Esophagus muscularis mucosa (tissue), 4 donors: ENCODE results near the gene TSFM. TPM values are rescaled to one million over a fixed set of nuclear protein-coding genes. Genes with fewer than 3 reads are reported as not detected.

Experiments used
- DNase-seq: peaks from one replicate; pipeline ENCODE4 v3.0.0-alpha.2; 2017; ENCODE audit errors: extremely low spot score
- H3K27ac ChIP-seq, 4 donors: fragments of 200-600 bp; sonication (generic); replicated peaks in 1 of 4; 1 replicate in 3 of 4; 2 replicates in 1 of 4; pipeline ENCODE4 v1.5.1; 2016 to 2019; ENCODE audit warnings: mild to moderate bottlenecking in 1 of 4
- H3K27me3 ChIP-seq, 4 donors: fragments of 200-600 bp; sonication (generic); one replicate each; pipeline versions ENCODE4 v1.5.1 to v1.6.0; 2016 to 2019
- H3K36me3 ChIP-seq, 4 donors: fragments of 200-600 bp; sonication (generic); one replicate each; pipeline ENCODE4 v1.5.1; 2016 to 2019
- H3K4me1 ChIP-seq, 4 donors: fragments of 200-600 bp; sonication (generic); one replicate each; pipeline ENCODE4 v1.5.1; 2016 to 2019
- H3K4me3 ChIP-seq, 4 donors: fragments of 200-600 bp; sonication (generic); 1 replicate in 2 of 4; 2 replicates in 2 of 4; pipeline ENCODE4 v1.5.1; 2016 to 2019; ENCODE audit warnings: mild to moderate bottlenecking in 4 of 4, moderate library complexity in 1 of 4
- H3K9me3 ChIP-seq, 4 donors: fragments of 200-600 bp; sonication (generic); 1 replicate in 3 of 4; 2 replicates in 1 of 4; pipeline ENCODE4 v1.5.1; 2016 to 2019
- CTCF ChIP-seq, 3 experiments: fragments of 200-600 bp in 2 of 3; fragments of 450-650 bp in 1 of 3; sonication (generic) in 2 of 3; IDR thresholded peaks; one replicate each; pipeline ENCODE4 v1.5.1; 2017 to 2019; ENCODE audit warnings: antibody characterized with exemption in 3 of 3, mild to moderate bottlenecking in 2 of 3, moderate library complexity in 1 of 3
- EP300 ChIP-seq: sonication (generic); formaldehyde crosslinking; IDR thresholded peaks from one replicate; pipeline ENCODE4 v1.6.1; 2017; ENCODE audit warnings: antibody characterized with exemption
- POLR2A ChIP-seq: fragments of 450-650 bp; IDR thresholded peaks from one replicate; pipeline ENCODE4 v1.6.1; 2017; ENCODE audit warnings: antibody characterized with exemption, moderate library complexity, mild to moderate bottlenecking, low read depth
- POLR2AphosphoS5 ChIP-seq, 2 donors: sonication (generic); formaldehyde crosslinking; IDR thresholded peaks; one replicate each; pipeline ENCODE4 v1.6.1; 2017; ENCODE audit warnings: antibody characterized with exemption in 2 of 2
- WGBS: methylation state at CpG from one replicate; pipeline ENCODE4 v1.1.5; 2018; 5-methylcytosine and 5-hydroxymethylcytosine counted together
- intact Hi-C: fragments of 100-400 bp; cut with DNase I; formaldehyde crosslinking; loops from one replicate; pipeline ENCODE4 v1.15.1; 2023
- total RNA-seq, 4 donors: library from RNA; depleted of rRNA; stranded (reverse); fragments of >200 nt; gene quantifications; one replicate each; pipeline versions ENCODE4 v1.1.0 to v1.2.1, GENCODE V29; 2016

The TSFM gene
- total RNA-seq, 4 donors from 2014 or later, result 17.6 to 38.4 (median 29.2) TPM

DNA sequence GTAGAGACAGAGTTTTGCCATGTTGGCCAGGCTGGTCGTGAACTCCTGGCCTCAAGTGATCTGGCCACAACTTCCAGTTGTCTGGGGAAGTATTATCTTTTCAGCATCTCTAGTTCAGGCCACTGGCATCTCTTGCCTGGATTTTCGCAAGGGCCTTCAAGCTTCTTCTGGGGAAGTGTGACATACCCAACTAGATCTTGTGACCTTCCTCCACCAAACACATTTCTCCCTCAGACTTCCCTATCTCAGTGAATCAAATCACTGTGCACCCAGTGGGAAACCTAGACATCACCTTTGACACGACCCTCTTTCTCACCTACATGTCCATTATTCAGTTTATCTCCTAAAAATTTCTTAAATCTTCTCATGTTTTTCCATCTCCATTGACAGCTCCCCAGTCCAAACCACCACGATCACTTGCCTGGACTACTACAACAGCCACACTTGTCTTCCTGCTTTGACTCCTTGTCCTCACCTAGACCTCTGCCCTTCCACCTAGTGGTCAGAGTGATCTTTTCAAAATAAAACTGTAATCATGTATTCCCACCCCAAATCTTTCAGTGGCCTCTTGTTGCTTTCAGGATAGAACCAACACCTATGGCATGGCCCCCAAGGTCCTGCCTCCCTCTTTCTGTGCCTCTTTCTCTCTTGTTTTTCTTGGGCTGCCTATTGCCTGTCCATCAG lies 6.9 kb upstream of the TSFM start:
- H3K4me1 ChIP-seq, result peaks cover 13 to 27% (median 21%) of the 10 kb centered on the region in 4 donors
- intact Hi-C loops, result no loop called here

DNA sequence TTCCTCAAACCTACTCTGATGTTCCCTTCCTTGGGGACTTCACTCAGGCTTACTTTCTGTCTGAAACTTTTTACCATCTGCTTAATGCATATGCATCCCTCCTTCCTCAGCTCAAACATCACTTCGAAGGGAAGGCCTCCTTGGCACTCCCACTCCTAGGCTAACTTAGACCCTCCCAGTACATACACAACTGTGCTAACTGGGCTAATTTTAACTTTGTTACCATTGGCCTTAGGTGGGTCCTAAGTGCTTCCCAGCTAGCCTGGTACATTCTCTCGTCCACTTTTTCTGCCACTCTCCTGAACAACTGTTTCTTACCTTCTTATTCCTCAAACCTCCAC lies 6.4 kb upstream of the TSFM start:
- no peak for TF ChIP-seq CTCF (IDR thresholded peaks at IDR 0.05)
- TF ChIP-seq POLR2AphosphoS5 (IDR thresholded peaks at IDR 0.05), result no peak
- no peak for TF ChIP-seq EP300
- no peak for TF ChIP-seq POLR2A
- H3K27me3 ChIP-seq, result no peaks in the 10 kb centered on the region
- H3K4me3 ChIP-seq, result no peak overlapping the region
- intact Hi-C loops, result no loop called here
- no peaks in the 10 kb centered on the region for H3K9me3 ChIP-seq
- no peak for DNase-seq
- 86% methylated on average over 2 of the region's 2 CpGs for WGBS
- peaks cover 10 to 22% (median 16%) of the 10 kb centered on the region in 4 donors for H3K4me1 ChIP-seq
- H3K36me3 ChIP-seq, result peaks cover 0 to 34% (median 9%) of the 10 kb centered on the region in 4 donors
- no peak overlapping the region for H3K27ac ChIP-seq

More for the DNA sequence above, 6.9 kb upstream of the TSFM start:
- H3K4me3 ChIP-seq, result no peak overlapping the region
- DNase-seq, result no peak
- no peaks in the 10 kb centered on the region for H3K9me3 ChIP-seq
- 76% methylated on average over 4 of the region's 4 CpGs for WGBS
- H3K27ac ChIP-seq, result no peak overlapping the region
- H3K27me3 ChIP-seq, result no peaks in the 10 kb centered on the region
- peaks cover 0 to 34% (median 8%) of the 10 kb centered on the region in 4 donors for H3K36me3 ChIP-seq
- TF ChIP-seq EP300, result no peak
- no peak for TF ChIP-seq POLR2A
- TF ChIP-seq POLR2AphosphoS5 (IDR thresholded peaks at IDR 0.05), result no peak
- TF ChIP-seq CTCF (IDR thresholded peaks at IDR 0.05), result no peak

DNA sequence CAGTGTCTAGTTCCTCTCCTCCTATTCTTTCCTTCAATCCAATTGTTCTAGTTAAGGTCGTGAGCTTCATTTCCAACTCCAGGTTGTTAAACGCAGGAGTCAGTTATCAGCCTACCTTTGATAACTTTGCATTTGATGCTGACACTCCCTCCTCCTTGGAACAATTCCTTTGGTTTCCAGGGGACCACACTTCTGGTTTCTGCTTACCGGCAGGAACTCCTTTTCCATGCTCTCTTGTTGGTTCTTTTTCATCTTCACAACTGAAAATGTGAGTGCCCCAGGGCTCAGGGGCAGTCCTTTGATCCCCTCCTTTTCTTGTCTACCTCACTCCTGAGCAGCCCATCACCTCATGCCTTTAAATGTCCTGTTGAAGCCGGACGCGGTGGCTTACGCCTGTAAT lies 5.2 kb upstream of the TSFM start:
- DNase-seq, result no peak
- Histone ChIP-seq H3K36me3 (peaks cover 0 to 34% (median 9%) of the 10 kb centered on the region in 4 donors), H3K9me3 (no peaks in the 10 kb centered on the region), H3K4me1 (peaks cover 10 to 22% (median 17%) of the 10 kb centered on the region in 4 donors), H3K4me3 (no peak overlapping the region), H3K27me3 (no peaks in the 10 kb centered on the region), H3K27ac (no peak overlapping the region)
- intact Hi-C loops, result no loop called here
- WGBS, result 88% methylated on average over 7 of the region's 7 CpGs
- TF ChIP-seq POLR2AphosphoS5 (IDR thresholded peaks at IDR 0.05) (no peak), POLR2A (no peak), CTCF (IDR thresholded peaks at IDR 0.05) (no peak), EP300 (no peak)

GRCh38 chr12:57777911-57778310 lies 4.7 kb upstream of the TSFM start:
- no peak for DNase-seq
- no peak overlapping the region for H3K4me3 ChIP-seq
- TF ChIP-seq POLR2A (no peak), CTCF (IDR thresholded peaks at IDR 0.05) (no peak), EP300 (no peak), POLR2AphosphoS5 (IDR thresholded peaks at IDR 0.05) (no peak)
- H3K27ac ChIP-seq, result no peak overlapping the region
- H3K9me3 ChIP-seq, result no peaks in the 10 kb centered on the region
- H3K4me1 ChIP-seq, result peaks cover 11 to 20% (median 16%) of the 10 kb centered on the region in 4 donors
- 86% methylated on average over 7 of the region's 7 CpGs for WGBS
- H3K36me3 ChIP-seq, result peaks cover 0 to 34% (median 9%) of the 10 kb centered on the region in 4 donors
- intact Hi-C loops, result no loop called here
- no peaks in the 10 kb centered on the region for H3K27me3 ChIP-seq

GRCh38 chr12:57779736-57780135 lies 2.9 kb upstream of the TSFM start:
- Histone ChIP-seq H3K9me3 (no peaks in the 10 kb centered on the region), H3K27ac (no peak overlapping the region), H3K4me3 (no peak overlapping the region), H3K36me3 (peaks cover 0 to 37% (median 14%) of the 10 kb centered on the region in 4 donors), H3K27me3 (no peaks in the 10 kb centered on the region), H3K4me1 (peaks cover 14 to 25% (median 20%) of the 10 kb centered on the region in 4 donors)
- TF ChIP-seq EP300 (no peak), POLR2A (no peak), CTCF (IDR thresholded peaks at IDR 0.05) (no peak), POLR2AphosphoS5 (IDR thresholded peaks at IDR 0.05) (no peak)
- no peak for DNase-seq
- WGBS, result 20% methylated on average over 1 of the region's 1 CpG
- intact Hi-C loops, result loop anchor here (5.0 kb wide), 1 partner anchor 53 kb away; no protein-coding TSS in a partner anchor
